IPS-NIHi11 (cell line): ENCODE data around the gene UBP1.
"Not testable (repeated sequence)": the region's sequence is repeated elsewhere in the genome, so short reads cannot be mapped to it uniquely, and the experiment has no call there.

ENCODE experiments used
- DNase-seq: peaks from one replicate; pipeline ENCODE4 v3.0.0; 2012; ENCODE audit warnings: mixed read lengths, low spot score

The UBP1 gene

DNA sequence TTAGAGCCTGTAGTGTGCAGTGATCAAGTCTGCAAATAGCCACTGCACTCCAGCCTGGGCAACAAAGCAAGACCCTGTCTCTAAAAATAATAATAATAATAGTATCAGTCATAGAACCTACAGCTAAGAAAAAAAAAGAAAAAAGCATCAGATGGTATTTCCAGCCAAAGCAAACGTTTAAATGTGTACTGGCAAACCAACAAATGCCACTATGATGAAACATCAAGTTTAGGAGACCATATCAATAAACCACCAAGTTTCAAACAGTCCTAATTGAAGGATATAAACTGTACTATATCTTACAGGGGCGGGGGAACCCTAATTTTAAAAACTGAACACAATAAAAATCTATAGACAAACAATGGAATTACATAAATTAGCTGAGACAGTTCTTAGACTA is 6.4 kb downstream of the UBP1 start:
- no peak for DNase-seq

DNA sequence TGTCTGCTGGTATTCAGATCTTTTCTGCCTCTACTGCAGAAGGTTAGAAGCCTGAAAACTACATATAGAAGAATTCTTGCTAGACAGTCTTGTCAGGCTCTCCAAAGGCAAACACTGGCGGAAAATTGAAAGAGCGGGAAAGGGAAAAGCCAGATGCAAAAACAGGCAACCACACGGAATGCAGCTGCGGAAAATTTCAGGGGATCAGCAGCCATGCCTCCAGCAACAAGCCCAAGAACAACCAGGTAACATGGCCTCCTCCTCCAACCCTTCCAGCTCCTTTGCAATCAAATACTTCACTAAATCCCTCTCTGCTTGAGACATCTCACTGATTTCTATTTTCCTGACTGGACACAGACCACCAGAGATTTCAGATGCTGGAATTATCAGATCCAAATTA is 9.6 kb downstream of the UBP1 start:
- DNase-seq = no peak

DNA sequence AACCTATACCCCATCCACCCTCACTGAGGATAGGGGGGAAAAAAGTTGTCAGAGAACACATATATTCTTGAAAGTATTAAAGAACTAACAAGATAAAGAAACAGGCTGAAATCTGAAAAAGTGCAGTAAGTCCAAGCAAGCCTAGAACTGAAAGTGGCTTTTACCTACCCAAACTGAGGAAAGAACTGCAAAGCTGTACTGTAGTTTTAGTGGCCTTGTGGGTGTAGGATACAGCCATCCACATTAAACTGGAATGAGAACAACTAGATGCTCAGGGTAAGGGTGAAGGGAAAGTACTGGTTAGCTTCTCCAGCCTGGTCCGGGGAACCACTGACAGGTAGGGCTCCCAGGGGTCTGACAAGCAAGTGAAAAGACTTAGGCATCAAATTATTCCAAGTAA is 10.1 kb downstream of the UBP1 start:
- DNase-seq = no peak

DNA sequence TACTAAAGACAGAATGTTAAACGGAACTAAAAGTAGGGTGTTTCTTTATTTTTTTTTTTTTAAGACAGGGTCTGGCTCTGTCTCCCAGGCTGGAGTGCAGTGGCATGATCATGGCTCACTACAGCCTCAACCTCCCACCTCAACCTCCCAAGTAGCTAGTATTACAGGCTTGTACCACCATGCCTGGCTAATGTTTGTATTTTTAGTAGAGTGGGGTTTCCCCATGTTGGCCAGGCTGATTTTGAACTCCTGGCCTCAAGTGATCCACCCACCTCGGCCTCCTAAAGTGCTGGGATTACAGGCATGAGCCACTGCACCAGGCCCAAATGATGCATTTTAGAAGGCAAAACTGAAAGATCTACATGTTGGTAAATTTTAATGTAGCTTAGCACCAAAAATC is 10.9 kb downstream of the UBP1 start:
- DNase-seq = not testable (repeated sequence)

DNA sequence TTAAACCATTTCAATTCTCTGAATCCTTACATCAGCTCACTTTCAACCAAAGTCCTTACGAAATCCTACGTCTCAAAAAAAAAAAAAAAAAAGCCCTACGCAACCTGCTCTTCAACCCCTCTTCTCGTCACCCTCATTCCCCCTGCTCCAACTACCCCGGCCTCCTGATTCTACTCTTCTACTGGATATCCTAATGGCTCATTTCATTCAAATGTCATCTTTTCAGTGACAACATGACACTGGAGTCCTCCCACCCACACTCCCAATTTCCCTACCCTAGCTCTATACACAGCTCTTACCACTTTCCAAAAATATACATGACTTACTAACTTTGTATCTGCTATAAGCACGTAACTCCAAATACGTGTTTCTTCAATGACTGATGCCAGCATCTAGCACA is 11.5 kb downstream of the UBP1 start:
- DNase-seq = no peak

DNA sequence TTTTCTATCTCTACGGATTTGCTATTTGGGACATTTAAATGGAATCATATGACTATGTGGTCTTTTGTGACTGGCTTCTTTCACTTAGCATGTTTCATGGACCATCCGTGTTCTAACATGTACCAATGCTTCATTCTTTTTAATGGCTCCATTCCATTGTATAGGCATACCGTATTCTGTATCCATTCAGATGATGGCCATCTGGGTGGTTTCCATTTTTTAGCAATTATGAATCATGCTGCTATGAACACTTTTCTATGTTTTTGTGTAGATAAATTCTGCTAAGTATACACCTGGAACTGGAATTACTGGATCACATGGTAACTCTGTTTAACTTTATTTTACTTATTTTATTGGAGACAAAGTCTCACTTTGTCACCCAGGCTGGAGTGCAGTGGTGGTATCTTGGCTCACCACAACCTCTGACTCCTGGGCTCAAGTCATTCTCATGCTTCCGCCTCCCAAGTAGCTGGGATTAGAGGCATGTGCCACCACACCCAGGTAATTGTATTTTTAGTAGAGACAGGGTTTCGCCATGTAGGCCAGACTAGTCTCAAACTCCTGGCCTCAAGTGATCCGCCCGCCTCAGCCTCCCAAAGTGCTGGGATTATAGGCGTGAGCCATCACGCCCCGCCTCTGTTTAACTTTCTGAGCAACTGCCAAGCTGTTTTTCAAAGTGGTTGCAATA is 13.4 kb downstream of the UBP1 start:
- no peak for DNase-seq

DNA sequence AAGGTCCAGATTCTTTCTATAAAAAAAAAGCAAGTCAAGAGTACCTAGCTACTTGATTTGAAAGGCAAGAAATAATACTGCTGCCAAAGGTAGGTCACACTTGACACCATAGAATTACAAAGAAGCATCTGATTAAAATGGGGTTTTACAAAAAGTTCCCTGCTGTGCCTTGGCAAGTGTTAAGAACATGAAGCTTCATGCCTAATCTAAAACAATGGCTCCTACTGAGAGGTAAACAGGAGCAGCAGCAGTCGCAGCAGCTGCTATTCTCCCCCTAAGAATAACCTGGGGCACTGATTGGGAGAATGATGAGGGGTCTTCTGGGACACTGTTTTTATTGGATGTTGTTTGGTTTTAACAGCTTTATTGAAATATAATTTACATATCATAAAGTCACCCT is 14.1 kb downstream of the UBP1 start:
- DNase-seq = peak; percentile 66

DNA sequence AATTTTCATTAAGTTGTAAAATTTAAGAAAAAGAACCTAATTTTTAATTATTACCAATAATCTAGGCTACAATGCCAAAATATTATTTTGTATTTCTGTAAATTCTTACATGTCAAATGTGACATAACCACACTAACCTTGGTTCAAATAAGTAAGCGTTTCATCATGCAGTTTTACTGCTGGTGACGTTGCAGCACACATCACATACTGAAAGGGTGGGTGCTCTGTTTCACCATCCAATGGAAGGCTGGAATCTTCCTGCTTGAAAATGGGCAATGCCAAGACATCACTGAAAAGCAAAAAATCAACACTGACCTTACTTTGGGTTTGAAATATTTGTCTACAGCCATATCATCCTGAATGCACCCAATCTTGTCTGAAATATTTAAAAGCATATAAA is 14.8 kb downstream of the UBP1 start:
- DNase-seq = no peak

DNA sequence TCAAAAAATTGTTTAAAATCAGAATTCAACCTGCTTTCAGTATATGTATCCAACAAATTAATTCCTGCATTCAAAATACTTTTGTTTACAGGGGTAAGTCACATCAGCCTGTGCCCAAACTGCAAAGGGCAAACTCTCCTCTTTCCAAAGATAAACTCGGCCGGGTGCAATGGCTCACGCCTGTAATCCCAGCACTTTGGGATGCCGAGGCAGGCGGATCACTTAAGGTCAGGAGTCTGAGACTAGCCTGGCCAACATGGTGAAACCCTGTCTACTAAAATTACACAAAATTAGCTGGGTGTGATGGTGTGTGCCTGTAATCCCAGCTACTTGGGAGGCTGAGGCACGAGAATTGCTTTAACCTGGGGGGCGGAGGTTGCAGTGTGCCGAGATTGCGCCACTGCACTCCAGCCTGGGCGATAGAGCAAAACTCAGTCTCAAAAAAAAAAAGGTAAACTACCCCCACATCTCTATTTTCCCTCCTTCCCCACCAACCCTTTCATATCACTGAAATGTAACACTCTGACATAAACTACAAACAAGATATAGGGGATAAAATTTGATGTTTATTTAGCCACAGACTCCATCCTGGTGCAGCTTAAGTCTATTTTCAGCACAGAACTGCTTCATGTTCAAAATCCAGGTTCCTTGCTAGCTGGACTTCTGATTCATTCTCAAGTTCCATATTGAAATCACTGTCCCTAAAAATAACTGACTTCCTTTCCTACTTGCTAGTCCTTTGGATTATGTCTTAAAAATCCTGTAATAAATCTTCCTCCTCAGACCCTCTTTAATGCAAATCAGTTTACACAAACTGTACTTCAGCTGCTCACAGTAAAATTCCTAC is 15.4 kb downstream of the UBP1 start:
- no peak for DNase-seq

DNA sequence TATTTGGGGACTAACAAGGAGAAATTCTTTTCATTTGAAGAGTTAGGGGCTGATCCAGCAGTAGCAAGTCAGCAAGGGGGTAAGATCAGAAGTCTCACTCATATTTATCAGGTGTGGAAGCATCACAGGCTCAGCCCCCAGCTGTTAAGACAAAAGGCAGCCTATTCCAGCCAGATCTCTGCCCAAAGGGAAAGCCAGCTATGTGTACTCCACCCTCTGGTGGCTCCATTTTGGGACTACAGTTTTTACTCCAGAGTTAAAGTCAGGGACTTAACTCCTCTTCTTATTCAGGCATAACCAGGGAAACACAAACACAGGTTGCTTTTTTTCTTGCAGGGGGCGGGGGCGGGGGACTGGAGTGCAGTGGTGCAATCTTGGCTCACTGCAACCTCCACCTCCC is 19.2 kb downstream of the UBP1 start:
- no peak for DNase-seq

DNA sequence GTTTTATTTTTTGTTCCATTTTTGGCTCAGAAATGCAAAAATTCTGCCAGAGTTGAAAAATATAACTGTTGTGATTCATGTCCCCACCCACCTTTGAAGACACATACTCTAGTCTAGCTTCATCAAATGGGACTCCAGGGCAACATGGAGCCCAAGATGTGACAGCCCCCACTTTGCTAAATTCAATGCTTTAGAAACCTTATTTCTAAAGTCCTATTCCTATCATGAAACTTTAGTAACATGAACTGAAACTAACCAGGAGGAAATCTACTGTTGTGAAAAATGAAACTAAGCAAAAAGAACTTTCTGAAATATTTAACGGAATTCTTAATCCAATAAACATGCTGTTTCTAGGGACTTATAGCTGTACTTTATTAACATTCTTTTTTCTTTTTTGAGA is 20.3 kb downstream of the UBP1 start:
- no peak for DNase-seq

DNA sequence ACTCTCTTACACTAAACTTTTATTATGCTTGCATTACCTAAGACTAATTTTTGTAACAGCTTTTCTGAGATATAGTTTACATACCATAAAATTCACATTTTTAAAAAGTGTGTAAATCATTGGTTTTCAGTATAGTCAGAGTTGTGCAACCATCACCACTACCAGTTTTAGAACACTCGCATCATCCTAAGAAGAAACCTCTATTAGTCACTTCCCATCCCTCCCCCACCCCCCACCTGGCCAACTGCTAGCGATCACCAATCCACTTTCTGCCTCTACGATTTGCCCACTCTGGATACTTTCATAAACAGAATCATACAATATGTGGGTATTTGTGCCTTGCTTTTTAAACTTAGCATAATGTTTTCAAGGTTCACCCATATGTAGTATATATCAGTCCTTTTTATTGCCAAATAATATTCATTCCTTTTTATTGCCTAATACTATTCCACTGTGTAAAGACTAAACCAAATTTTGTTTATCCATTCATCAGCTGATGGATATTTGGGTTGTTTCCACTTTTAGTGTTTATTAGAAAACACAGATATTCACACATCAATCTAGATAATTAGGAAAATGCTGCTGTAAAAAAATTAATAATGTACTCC is 23.0 kb downstream of the UBP1 start:
- DNase-seq = no peak

DNA sequence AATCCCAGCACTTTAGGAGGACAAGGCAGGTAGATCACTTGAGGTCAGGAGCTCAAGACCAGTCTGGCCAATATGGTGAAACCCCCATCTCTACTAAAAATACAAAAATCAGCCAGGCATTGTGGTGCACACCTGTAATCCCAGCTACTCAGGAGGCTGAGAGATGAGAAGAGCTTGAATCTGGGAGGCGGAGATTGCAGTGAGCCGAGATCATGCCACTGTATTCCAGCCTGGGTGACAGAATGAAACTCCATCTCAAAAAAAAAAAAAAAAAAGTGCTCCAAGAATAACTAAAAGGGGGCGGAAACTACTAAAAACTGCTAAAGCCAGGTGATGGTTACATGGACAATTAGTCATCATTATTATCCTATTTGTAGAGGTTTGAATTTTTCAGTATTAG is 29.4 kb downstream of the UBP1 start:
- DNase-seq = not testable (repeated sequence)

DNA sequence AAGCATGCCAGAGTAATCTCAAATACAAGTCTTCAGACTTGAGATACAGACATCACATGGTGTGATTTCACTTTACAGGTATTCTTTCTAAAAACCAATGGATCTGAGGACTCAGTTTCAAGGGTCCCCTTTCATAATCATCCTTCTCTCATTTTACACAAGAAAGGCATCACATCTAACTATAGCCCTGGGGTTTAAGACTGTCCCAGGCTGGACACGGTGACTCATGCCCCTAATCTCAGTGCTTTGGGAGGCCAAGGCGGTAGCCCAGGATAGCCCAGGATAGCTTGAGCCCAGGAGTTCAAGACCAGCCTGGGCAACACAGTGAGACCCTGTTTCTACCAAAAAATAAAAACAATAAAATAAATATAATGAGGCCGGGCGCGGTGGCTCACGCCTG is 36.4 kb downstream of the UBP1 start:
- no peak for DNase-seq

DNA sequence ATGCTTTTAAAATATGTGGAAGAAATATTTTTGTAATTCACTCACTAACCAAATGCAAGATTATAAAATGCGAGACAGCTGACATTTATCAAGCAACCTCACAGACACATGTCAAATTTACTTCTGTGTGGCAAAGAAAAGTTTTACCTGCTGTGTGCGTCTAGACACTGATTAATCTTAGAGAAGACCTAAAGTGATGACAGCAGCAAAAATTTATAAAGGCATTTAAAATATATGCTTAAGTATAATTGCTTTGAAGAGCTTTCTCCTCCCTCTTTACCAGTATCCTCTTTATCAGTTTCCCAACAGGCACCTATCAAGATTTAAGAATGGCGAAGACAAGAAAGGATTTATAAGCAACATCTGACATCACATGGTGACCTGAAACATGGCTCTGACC is 37.3 kb downstream of the UBP1 start:
- no peak for DNase-seq

DNA sequence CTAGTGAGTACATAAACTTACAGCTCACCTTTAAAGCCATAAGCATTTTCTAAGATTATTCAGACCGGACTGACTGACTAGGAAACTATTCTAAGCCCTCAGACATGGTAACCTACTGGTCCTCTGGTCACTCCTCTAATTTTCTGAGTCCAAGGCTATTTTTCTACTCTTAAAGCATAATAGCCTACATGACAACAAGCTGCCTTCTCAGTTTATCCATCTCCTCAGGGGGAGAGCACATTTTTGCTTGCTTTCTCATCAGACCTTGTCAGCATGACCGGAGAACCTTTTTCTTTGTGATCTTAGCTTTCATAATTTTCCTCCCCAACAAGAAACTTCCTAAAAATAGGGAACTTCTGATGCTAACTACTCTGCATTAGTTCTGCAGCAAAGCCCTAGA is 38.4 kb downstream of the UBP1 start:
- no peak for DNase-seq

DNA sequence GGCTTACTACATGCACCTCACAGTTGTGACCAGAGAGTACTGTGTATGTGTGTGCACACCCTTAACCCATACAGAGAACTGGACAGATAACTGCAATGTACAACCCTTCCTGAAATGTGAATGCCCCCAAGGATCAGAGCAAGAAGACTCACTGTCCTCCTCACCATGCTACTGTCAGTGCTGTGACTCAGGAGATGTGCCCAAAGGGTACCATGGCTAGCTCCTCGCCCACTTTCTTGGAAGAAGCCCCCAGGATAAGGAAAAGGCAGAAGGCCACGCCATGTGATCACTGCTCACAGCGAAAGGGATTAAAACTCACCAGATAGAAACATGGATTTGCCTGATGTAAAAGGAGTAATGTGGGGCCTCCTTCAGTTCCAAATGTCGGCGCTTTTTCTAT is 41.8 kb downstream of the UBP1 start:
- DNase-seq = no peak

DNA sequence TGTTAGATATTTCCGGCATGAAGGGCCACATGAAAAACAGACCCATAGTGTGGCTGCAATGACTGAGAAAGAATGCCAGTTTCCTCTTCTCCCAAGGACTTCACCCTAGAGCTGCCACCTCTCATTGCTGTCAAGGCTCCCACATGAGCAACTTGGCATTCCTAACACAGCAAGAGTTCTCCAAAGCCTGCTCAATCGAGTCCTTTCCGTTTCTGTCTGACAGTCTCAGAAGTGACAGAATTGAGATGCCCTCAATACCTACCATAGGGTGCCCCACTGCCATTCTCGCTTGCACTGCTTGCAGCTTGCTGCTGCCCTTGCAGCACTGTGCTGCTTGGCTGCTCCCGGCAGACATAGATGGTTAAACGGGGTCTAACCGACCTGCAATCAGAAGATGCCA is 44.3 kb downstream of the UBP1 start:
- no peak for DNase-seq

DNA sequence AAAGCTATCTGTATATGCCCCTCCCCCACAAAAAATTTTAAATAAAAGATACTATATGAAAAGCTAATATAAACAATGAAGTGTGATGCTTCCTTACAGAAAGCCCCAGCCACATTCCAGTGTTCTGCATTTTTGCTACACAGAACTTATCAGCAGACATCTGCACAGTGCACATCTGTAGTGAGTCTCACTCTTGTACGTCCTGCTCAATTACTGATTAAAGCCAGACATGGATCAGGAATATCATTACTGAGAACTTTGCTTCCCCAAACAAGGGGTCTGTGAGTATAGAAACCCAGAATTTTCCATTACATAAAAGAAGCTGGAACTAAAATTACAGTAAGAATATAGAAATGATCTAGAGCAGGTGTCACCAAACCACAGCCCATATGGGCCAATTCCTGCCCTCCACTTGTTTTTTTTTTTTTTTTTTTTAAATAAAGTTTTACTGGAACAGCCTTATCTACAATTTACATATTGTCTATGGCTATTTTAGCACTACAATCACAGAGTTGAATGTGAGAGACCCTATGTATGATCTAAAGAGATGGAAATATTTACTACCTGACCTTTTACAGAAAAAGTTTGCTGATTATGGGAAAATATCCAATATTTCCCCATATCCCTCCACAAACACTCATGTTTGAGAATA is 45.7 kb downstream of the UBP1 start:
- no peak for DNase-seq

DNA sequence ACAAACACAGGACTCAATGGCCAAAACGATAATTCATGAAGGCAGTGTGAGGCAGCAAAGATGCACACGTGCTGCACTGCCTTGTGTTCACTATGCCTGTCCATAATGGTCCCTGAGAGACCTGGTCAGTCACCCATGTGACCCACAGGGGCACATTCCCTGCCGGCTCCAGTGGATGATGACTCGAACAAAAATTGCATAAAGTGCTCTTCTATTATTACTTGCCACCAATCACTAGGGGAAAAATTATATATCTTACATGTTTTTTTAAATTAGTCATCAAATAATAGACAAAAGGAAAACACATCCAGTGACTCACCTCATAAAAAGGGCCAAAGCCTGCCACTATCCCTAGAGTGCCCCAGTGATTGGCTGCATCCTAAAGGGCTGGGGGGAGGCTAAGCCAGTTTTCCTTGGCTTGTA is 47.5 kb downstream of the UBP1 start:
- no peak for DNase-seq

DNA sequence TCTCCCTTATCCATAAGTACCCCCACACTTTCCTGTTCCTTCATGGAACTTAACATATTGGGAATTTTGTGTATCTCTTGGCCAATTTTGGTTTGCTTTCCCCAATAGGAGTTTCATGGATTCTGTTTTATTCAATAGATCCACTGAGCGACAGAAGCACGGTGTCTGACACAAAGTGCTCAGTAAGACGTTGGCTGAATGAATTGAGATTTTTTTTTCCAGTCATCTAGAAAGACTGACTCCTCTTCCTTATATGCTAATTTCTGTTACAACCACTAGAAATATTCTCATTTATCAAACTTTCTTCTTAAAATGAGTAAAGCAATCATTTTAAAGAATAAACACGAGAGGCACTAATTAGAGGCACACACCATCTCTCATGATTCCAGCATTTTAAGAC is 48.1 kb downstream of the UBP1 start:
- DNase-seq = no peak

DNA sequence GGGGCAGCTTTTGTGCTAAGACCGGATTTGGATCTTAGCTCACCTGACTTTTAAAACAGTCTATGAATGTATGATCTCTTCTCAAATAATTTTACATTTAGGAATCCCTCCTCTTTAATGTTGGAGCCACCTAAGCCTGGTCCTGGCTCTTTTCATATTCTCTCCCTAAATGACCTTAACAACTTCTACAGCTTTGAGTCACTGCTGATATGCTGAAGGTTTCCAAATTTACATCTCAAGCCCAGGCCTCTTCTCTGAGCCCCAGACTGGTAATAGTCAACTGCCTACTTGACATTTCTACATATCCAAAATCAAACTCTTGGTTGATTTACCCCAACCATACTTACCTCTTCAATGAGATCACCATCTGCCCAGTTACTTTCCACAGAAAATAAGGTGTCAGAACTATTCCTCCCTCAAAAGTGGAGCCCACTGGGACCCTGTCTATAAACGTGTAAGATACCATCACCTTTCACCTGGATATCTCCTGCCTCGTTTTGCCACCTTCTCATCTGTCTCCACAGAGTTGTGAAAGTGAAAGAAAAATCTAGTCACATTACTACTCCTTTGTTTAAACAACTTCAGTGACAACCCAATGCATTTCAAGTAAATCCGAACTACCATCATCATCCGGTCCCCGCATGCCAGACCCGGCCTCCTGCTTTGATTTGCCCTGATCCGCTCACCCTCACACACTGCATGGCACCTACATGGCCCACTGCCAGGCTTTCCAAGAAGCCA is 48.8 kb downstream of the UBP1 start:
- DNase-seq = no peak
